ENCODE measurements around the gene C12orf75. TPM values are rescaled to one million over a fixed set of nuclear protein-coding genes. Genes with fewer than 3 reads are reported as not detected.
A peak's percentile ranks its signal among the peaks of the same experiment; 100 is the strongest.

The C12orf75 gene
- total and polyA plus RNA-seq, 2 of the 13 experiments (the other 11 are each of a cell fraction or from before 2014, with no cell fraction given) = 16.1 to 19.8 TPM

GRCh38 chr12:105289114-105289904, 41.2 kb upstream of the C12orf75 start:
- CTCF ChIA-PET (ENCODE audit: low intra/inter-chr PET ratio, low total read pairs) = no interaction called here
- FAIRE-seq (no peak), DNase-seq (ENCODE audit: low spot score) (peak; percentile 21), ATAC-seq (no peak)
- intact Hi-C loops (cut with micrococcal nuclease; ENCODE audit: unreplicated experiment) = no loop called here
- no peak overlapping the region for H3K4me3 ChIP-seq (replicated peaks in 1 of 3; ENCODE audit: insufficient read depth in 1 of 3, low read depth in 2 of 3, low read length in 3 of 3)
- WGBS (ENCODE audit: low lambda C conversion rate) = 35% methylated on average over 6 of the region's 6 CpGs
- no peak overlapping the region for H2AFZ ChIP-seq (ENCODE audit: low read length)
- no peaks in the 10 kb centered on the region for H3K79me2 ChIP-seq (ENCODE audit: insufficient read depth, low read length)
- H3K36me3 ChIP-seq (replicated peaks in 1 of 2; ENCODE audit: control insufficient read depth in 1 of 2, insufficient read depth in 2 of 2, low read length in 2 of 2) = no peaks in the 10 kb centered on the region
- POLR2A ChIA-PET = no interaction called here
- no peak overlapping the region for H3K9ac ChIP-seq (ENCODE audit: insufficient read depth, low read depth, low read length)
- no peaks in the 10 kb centered on the region for H4K20me1 ChIP-seq (ENCODE audit: insufficient read depth, low read length)
- H3K9me3 ChIP-seq (ENCODE audit: low read length) = no peaks in the 10 kb centered on the region
- in situ Hi-C loops (cut with HindIII; ENCODE audit: extremely low pct_ligation_motif_present, low pct_unique_long_range_greater_than_20kb) = no loop called here
- no peaks in the 10 kb centered on the region for H3K27me3 ChIP-seq (ENCODE audit: control insufficient read depth in 1 of 2, insufficient read depth in 2 of 2, low read length in 2 of 2)
- H3K4me2 ChIP-seq (ENCODE audit: low read depth, low read length) = no peak overlapping the region
- BruUV-seq (replicated peaks) = no TSS peak
- peaks cover 30% of the 10 kb centered on the region for H3K4me1 ChIP-seq (ENCODE audit: insufficient read depth, low read length)
- no peak overlapping the region for H3K27ac ChIP-seq (ENCODE audit: extremely low read length, insufficient read depth, low read length)
- TF ChIP-seq ZNF770 (CRISPR knock-in tag; IDR thresholded peaks at IDR 0.05) = peak; percentile 74
- TF ChIP-seq SRY (CRISPR knock-in tag; IDR thresholded peaks at IDR 0.05) = no peak
- TF ChIP-seq FOSL2 (CRISPR knock-in tag; IDR thresholded peaks at IDR 0.05) = peak; percentile 87
- TF ChIP-seq NFYC (CRISPR knock-in tag; IDR thresholded peaks at IDR 0.05) = no peak
- TF ChIP-seq, protein P1, sequence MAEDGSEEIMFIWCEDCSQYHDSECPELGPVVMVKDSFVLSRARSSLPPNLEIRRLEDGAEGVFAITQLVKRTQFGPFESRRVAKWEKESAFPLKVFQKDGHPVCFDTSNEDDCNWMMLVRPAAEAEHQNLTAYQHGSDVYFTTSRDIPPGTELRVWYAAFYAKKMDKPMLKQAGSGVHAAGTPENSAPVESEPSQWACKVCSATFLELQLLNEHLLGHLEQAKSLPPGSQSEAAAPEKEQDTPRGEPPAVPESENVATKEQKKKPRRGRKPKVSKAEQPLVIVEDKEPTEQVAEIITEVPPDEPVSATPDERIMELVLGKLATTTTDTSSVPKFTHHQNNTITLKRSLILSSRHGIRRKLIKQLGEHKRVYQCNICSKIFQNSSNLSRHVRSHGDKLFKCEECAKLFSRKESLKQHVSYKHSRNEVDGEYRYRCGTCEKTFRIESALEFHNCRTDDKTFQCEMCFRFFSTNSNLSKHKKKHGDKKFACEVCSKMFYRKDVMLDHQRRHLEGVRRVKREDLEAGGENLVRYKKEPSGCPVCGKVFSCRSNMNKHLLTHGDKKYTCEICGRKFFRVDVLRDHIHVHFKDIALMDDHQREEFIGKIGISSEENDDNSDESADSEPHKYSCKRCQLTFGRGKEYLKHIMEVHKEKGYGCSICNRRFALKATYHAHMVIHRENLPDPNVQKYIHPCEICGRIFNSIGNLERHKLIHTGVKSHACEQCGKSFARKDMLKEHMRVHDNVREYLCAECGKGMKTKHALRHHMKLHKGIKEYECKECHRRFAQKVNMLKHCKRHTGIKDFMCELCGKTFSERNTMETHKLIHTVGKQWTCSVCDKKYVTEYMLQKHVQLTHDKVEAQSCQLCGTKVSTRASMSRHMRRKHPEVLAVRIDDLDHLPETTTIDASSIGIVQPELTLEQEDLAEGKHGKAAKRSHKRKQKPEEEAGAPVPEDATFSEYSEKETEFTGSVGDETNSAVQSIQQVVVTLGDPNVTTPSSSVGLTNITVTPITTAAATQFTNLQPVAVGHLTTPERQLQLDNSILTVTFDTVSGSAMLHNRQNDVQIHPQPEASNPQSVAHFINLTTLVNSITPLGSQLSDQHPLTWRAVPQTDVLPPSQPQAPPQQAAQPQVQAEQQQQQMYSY (CRISPR knock-in tag; IDR thresholded peaks at IDR 0.05) = no peak
- TF ChIP-seq SIX1 (CRISPR knock-in tag; IDR thresholded peaks at IDR 0.05; ENCODE audit: borderline replicate concordance) = peak; percentile 49; the same call in 1 of the 2 replicates
- TF ChIP-seq TEAD3 (CRISPR knock-in tag; optimal IDR thresholded peaks at IDR 0.05; ENCODE audit: borderline replicate concordance) = no peak
- TF ChIP-seq CEBPB (IDR thresholded peaks at IDR 0.05; ENCODE audit: borderline replicate concordance, low read depth, low read length) = peak; percentile 67; the same call in 1 of the 2 replicates

Data from HepG2 (cell line).